HepG2 (cell line): ENCODE results near the gene SLC22A5. TPM values are rescaled to one million over a fixed set of nuclear protein-coding genes. Genes with fewer than 3 reads are reported as not detected.

Source experiments
- CTCF ChIP-seq: sonication (generic); formaldehyde crosslinking; IDR thresholded peaks from 2 replicates; pipeline ENCODE4 v1.5.0; 2020; ENCODE audit warnings: mild to moderate bottlenecking, missing genetic modification reagents, moderate library complexity
- FOSL2 ChIP-seq: sonication (generic); formaldehyde crosslinking; IDR thresholded peaks from 2 replicates; pipeline ENCODE4 v1.4.0; 2020; ENCODE audit warnings: missing genetic modification reagents
- HNRNPLL ChIP-seq: fragments of 200-400 bp; formaldehyde crosslinking; IDR thresholded peaks from 2 replicates; pipeline ENCODE4 v1.6.1; 2017; ENCODE audit warnings: mild to moderate bottlenecking, low read depth, low read length; ENCODE audit not compliant: poor library complexity, severe bottlenecking
- HOXD1 ChIP-seq: sonication (generic); formaldehyde crosslinking; IDR thresholded peaks from 2 replicates; pipeline ENCODE4 v1.5.0; 2020; ENCODE audit warnings: missing genetic modification reagents
- JUND ChIP-seq: sonication (generic); formaldehyde crosslinking; IDR thresholded peaks from 2 replicates; pipeline ENCODE4 v1.8.0; 2022; ENCODE audit warnings: mild to moderate bottlenecking, missing genetic modification reagents
- MAX ChIP-seq: IDR thresholded peaks from 2 replicates; pipeline ENCODE4 v1.6.1; 2012; ENCODE audit warnings: inconsistent platforms
- NR0B2 ChIP-seq: sonication (generic); formaldehyde crosslinking; IDR thresholded peaks from 2 replicates; pipeline ENCODE4 v1.4.0; 2020; ENCODE audit warnings: mild to moderate bottlenecking, missing genetic modification reagents
- PAXIP1 ChIP-seq: sonication (generic); formaldehyde crosslinking; conservative IDR thresholded peaks from 2 replicates; pipeline ENCODE4 v1.4.0; 2020; ENCODE audit warnings: mild to moderate bottlenecking, missing genetic modification reagents, moderate library complexity
- PHF21A ChIP-seq: sonication (generic); formaldehyde crosslinking; IDR thresholded peaks from 2 replicates; pipeline ENCODE4 v1.5.0; 2020; ENCODE audit warnings: mild to moderate bottlenecking, missing genetic modification reagents
- TAF1 ChIP-seq: sonication (generic); formaldehyde crosslinking; IDR thresholded peaks from 2 replicates; pipeline ENCODE4 v1.4.0; 2020; ENCODE audit warnings: missing genetic modification reagents
- ZFP91 ChIP-seq: sonication (generic); formaldehyde crosslinking; IDR thresholded peaks from 2 replicates; pipeline ENCODE4 v1.9.0; 2022; ENCODE audit warnings: missing genetic modification reagents, mild to moderate bottlenecking, borderline replicate concordance
- ZKSCAN8 ChIP-seq: IDR thresholded peaks from 2 replicates; pipeline ENCODE4 v1.6.1; 2016; ENCODE audit warnings: borderline replicate concordance, missing genetic modification reagents, missing compliant biosample characterization
- ZNF281 ChIP-seq: sonication (generic); formaldehyde crosslinking; IDR thresholded peaks from 2 replicates; pipeline ENCODE4 v1.4.0; 2020; ENCODE audit warnings: missing genetic modification reagents, borderline replicate concordance
- ZNF710 ChIP-seq: sonication (generic); formaldehyde crosslinking; IDR thresholded peaks from 2 replicates; pipeline ENCODE4 v1.5.0; 2020; ENCODE audit warnings: mild to moderate bottlenecking, missing genetic modification reagents, borderline replicate concordance
- polyA plus RNA-seq, 8 experiments: library from polyadenylated mRNA; depleted of rRNA in 3 of 8; stranded (reverse) in 7 of 8; unstranded in 1 of 8; fragments of >200 nt; fragmentation: Illumina TruSeq in 4 of 8; extraction: Trizol in 4 of 8; gene quantifications; 2 replicates each; pipeline versions ENCODE4 v1.2.1 to v1.2.3, GENCODE V29; 2011 to 2016; ENCODE audit warnings: low read depth in 4 of 8, missing spikeins in 1 of 8, mixed read lengths in 1 of 8; ENCODE audit not compliant: insufficient read depth in 1 of 8
- total RNA-seq, 5 experiments: library from RNA; depleted of rRNA; stranded (reverse); fragments of >200 nt; fragmentation: Illumina TruSeq; extraction: Trizol; gene quantifications; 2 replicates each; pipeline ENCODE4 v1.2.3, GENCODE V29; 2016; ENCODE audit warnings: low read depth in 1 of 5

SLC22A5 gene
- total and polyA plus RNA-seq, 2 of the 13 experiments (the other 11 are each of a cell fraction or from before 2014, with no cell fraction given) = 7.1 to 15.1 TPM

GRCh38 chr5:132410451-132411303 lies 41.2 kb downstream of the SLC22A5 start (continued):
- TF ChIP-seq HNRNPLL (peak; percentile 87), JUND (0 out of 2 replicates have a peak, but pooled peaks have one; percentile 12), CTCF (peak; percentile 80), MAX (no peak; the same call in none of the 2 replicates), TAF1 (CRISPR knock-in tag) (peak; percentile 60), PHF21A (CRISPR knock-in tag) (peak; percentile 72; the same call in 1 of the 2 replicates), FOSL2 (CRISPR knock-in tag) (no peak), ZKSCAN8 (no peak), ZNF710 (CRISPR knock-in tag) (peak; percentile 50; the same call in 1 of the 2 replicates), HOXD1 (peak; percentile 26; the same call in 1 of the 2 replicates), ZNF281 (peak; percentile 91), ZFP91 (CRISPR knock-in tag) (peak; percentile 70; the same call in 1 of the 2 replicates), PAXIP1 (CRISPR knock-in tag) (peak; percentile 30; the same call in 1 of the 2 replicates), NR0B2 (CRISPR knock-in tag) (peak; percentile 23; the same call in 1 of the 2 replicates)
